AG04450 (cell line): Measurements from ENCODE around the gene LIMS2. TPM values are rescaled to one million over a fixed set of nuclear protein-coding genes. Genes with fewer than 3 reads are reported as not detected.

Source experiments
- CTCF ChIA-PET: fragments of 300-600, 350-600 bp; formaldehyde crosslinking; extraction: SDS; loops from one replicate; lab custom pipeline; 2022; ENCODE audit warnings: antibody characterized with exemption, inconsistent platforms; lab: Charles Lee
- POLR2A ChIA-PET: fragments of 350-600 bp; formaldehyde crosslinking; extraction: SDS; loops from one replicate; lab custom pipeline; 2021; ENCODE audit warnings: antibody characterized with exemption, inconsistent platforms; lab: Yijun Ruan, JAX
- DNase-seq: peaks from one replicate; pipeline ENCODE4 v3.0.0-alpha.2; 2011; ENCODE audit warnings: low read depth, low spot score
- H3K27ac ChIP-seq: one replicate; pipeline ENCODE4 v1.5.1; 2012; ENCODE audit warnings: low read depth, low read length, control low read depth
- H3K27me3 ChIP-seq: one replicate; pipeline ENCODE4 v1.6.0; 2012; ENCODE audit warnings: low read length; ENCODE audit not compliant: control insufficient read depth, insufficient read depth
- H3K4me3 ChIP-seq: 2 replicates; pipeline ENCODE4 v1.5.1; 2011; ENCODE audit warnings: mild to moderate bottlenecking, low read depth, low read length, control low read depth
- H3K9me3 ChIP-seq: 2 replicates; pipeline ENCODE4 v1.5.1; 2012; ENCODE audit warnings: low read length; ENCODE audit not compliant: control insufficient read depth, insufficient read depth
- polyA plus RNA-seq: library from polyadenylated mRNA; depleted of rRNA; stranded (reverse); fragments of >200 nt; gene quantifications from 2 replicates; pipeline ENCODE4 v1.2.3, GENCODE V29; 2011
- TF ChIP-seq, protein P1 (sequence below): IDR thresholded peaks from 2 replicates; pipeline ENCODE4 v1.5.1; 2011; ENCODE audit warnings: low read depth, low read length, control low read depth, inconsistent platforms

The LIMS2 gene
- polyA plus RNA-seq, 1 experiment, result 6.3 TPM

DNA sequence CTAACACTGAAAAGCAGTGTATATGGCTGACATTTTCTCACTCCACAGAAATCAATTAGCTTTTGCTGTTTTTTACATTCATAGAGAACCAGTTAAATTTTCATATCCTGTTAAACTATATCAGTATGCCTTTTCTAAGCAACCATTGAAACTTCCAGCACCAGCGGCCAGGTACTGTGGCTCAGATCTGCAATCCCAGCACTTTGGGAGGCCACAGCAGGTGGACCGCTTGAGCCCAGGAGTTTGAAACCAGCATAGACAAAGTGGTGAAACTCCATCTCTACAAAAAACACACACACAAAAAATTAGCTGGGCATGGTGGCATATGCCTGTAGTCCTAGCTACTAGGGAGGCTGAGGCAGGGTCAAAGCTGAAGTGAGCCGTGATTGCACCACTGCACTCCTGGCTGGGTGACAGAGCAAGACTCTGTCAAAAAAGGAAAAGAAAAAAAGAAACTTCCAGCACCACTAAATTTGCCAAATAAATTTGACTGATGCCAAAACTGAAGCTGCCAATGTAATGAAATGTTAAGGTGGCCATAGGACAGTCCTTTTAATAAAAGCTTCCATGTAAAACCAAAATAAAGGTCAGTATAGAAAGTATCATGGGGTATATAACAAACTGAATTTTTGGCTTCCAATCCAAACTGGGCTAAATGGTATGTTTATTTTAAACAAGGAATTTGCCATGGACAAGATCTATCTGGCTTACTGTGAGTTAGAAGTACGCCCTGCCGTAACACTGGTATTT lies 29.5 kb upstream of the LIMS2 start:
- ChIA-PET POLR2A (interaction anchor here (1.5 kb wide), 1 partner anchor 59 kb away, joined by 4 read pairs; no protein-coding TSS in a partner anchor), CTCF (interaction anchor here (0.9 to 2.2 kb wide), 3 partner anchors 9 to 114 kb away, joined by 3 to 10 read pairs (median 3); no protein-coding TSS in a partner anchor)
- DNase-seq, result no peak
- no peak overlapping the region for H3K27ac ChIP-seq
- H3K27me3 ChIP-seq, result no peaks in the 10 kb centered on the region
- TF ChIP-seq, protein P1, sequence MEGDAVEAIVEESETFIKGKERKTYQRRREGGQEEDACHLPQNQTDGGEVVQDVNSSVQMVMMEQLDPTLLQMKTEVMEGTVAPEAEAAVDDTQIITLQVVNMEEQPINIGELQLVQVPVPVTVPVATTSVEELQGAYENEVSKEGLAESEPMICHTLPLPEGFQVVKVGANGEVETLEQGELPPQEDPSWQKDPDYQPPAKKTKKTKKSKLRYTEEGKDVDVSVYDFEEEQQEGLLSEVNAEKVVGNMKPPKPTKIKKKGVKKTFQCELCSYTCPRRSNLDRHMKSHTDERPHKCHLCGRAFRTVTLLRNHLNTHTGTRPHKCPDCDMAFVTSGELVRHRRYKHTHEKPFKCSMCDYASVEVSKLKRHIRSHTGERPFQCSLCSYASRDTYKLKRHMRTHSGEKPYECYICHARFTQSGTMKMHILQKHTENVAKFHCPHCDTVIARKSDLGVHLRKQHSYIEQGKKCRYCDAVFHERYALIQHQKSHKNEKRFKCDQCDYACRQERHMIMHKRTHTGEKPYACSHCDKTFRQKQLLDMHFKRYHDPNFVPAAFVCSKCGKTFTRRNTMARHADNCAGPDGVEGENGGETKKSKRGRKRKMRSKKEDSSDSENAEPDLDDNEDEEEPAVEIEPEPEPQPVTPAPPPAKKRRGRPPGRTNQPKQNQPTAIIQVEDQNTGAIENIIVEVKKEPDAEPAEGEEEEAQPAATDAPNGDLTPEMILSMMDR, result no peak
- no peaks in the 10 kb centered on the region for H3K9me3 ChIP-seq
- no peak overlapping the region for H3K4me3 ChIP-seq

GRCh38 chr2:127703282-127703681 lies 28.0 kb upstream of the LIMS2 start:
- TF ChIP-seq, protein P1, result no peak
- H3K9me3 ChIP-seq, result no peaks in the 10 kb centered on the region
- H3K4me3 ChIP-seq, result no peak overlapping the region
- DNase-seq, result no peak
- no peaks in the 10 kb centered on the region for H3K27me3 ChIP-seq
- no peak overlapping the region for H3K27ac ChIP-seq
- ChIA-PET CTCF (interaction anchor here (2.2 kb wide), 1 partner anchor 7 kb away, joined by 10 read pairs; no protein-coding TSS in a partner anchor), POLR2A (no interaction called here)

GRCh38 chr2:127702395-127703009 lies 27.2 kb upstream of the LIMS2 start:
- peak overlapping the region; percentile 53 for H3K27ac ChIP-seq
- TF ChIP-seq, protein P1, result no peak
- POLR2A ChIA-PET, result interaction anchor here (1.3 kb wide), 1 partner anchor 8 kb away, joined by 4 read pairs; no protein-coding TSS in a partner anchor
- peak overlapping the region; percentile 80 for H3K4me3 ChIP-seq
- CTCF ChIA-PET, result no interaction called here
- no peak for DNase-seq
- no peaks in the 10 kb centered on the region for H3K9me3 ChIP-seq
- H3K27me3 ChIP-seq, result no peaks in the 10 kb centered on the region

DNA sequence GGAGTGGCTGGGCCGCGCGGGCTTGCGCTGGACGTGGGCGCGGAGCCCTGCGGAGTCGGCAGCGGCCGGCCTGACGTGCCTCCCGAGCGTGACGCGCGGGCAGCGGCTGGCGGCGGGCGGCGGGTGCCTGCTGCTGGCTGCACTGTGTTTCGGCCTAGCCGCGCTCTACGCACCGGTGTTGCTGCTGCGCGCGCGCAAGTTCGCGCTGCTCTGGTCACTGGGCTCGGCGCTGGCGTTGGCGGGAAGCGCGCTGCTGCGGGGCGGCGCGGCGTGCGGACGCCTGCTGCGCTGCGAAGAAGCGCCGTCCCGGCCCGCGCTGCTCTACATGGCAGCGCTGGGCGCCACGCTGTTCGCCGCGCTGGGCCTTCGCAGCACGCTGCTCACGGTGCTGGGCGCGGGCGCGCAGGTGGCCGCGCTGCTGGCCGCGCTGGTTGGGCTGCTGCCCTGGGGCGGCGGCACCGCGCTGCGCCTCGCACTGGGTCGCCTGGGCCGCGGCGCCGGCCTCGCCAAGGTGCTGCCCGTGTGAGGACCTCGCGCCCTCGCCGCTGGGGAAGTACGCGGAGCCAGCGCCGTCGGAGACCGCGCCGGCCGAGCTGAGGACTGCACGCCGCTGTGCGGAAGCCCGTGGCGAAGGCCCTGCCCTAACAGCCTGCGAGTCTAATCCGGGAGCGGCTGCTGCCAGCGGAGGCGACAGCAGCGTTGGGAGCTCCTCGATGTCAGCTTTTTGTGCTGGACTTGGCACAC lies 26.5 kb upstream of the LIMS2 start:
- peak overlapping the region; percentile 53 for H3K27ac ChIP-seq
- H3K4me3 ChIP-seq, result peak overlapping the region; percentile 80
- CTCF ChIA-PET, result no interaction called here
- TF ChIP-seq, protein P1, result peak; percentile 25
- POLR2A ChIA-PET, result interaction anchor here (0.6 to 1.3 kb wide), 4 partner anchors 9 to 106 kb away, joined by 3 to 5 read pairs (median 4); no protein-coding TSS in a partner anchor
- DNase-seq, result no peak
- H3K27me3 ChIP-seq, result no peaks in the 10 kb centered on the region
- no peaks in the 10 kb centered on the region for H3K9me3 ChIP-seq
